GM08714 (cell line): ENCODE measurements around the gene CCN2.
"Not testable (repeated sequence)": the region's sequence is repeated elsewhere in the genome, so short reads cannot be mapped to it uniquely, and the experiment has no call there.

Experiments used
- H3K4me3 ChIP-seq: fragments of 200-500 bp; sonication (Bioruptor generic); 2 replicates; pipeline ENCODE4 v1.5.1; 2014; ENCODE audit warnings: mild to moderate bottlenecking, low read length, inconsistent platforms
- ZNF274 ChIP-seq: IDR thresholded peaks from 2 replicates; pipeline ENCODE4 v1.6.1; 2012; ENCODE audit warnings: mild to moderate bottlenecking, low read depth, low read length

The CCN2 gene

DNA sequence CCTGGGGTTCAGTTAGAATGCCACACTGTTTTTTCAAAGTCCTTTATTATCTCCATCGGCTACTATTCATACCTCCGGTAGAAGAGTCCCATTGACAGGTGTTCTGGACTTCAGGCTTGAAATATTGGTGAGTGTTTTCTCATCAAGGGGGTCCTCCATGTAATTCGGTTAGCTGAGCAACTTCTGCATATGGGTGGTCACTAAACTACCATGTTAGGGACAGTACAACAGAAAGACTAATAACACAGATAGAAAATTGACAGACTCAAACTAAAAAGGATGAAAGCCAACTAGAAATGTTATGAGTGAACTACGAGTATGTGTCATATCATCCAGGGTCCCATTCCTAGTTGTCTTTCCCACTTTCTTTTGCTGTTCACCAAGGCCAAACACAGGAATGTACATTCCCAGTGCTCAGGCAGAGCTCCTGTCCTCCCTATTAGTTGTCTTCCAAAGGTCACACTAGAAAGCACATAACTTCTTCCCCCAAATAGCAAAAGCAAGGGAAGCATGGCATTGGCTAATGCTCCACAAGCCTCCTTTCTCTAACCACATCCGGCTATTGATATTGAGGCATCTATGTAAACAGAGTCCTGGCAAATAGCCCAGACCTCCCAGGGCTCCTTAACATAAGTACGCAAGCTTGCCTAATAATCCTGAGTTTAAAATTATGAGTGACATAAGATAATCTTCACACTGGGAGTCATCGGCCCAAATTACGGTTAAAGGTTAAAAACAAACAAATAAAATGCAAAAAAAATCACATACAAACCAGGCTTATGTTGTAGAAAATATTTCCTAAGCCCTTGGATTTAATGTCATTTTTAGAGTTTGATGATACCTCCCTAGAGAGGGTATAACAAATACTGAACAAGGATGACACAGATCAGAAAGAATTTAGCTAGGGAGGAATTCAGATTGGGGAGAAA is 13.2 kb downstream of the CCN2 start:
- no peak for TF ChIP-seq ZNF274

DNA sequence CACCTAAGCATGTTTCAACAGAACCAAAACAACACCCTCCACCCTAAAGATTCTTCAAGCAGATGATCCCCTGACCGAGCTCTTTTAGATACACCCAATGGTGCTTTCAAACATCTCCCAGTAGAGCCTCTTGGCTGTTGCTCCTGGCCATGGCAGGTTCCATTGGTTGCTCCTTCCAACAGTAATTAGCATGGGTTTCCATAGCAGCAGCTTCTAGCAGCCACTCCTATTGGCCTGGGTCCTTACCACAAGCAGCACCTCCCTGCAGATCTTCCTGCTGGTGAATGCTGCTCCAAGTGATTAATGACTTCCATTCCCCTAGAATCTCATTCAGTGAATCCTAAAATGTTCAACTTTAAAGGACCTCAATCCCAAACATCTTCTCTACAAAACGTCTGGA is 13.9 kb downstream of the CCN2 start:
- H3K4me3 ChIP-seq = no peak overlapping the region

More for the DNA sequence above, 13.2 kb downstream of the CCN2 start:
- H3K4me3 ChIP-seq = no peak overlapping the region

DNA sequence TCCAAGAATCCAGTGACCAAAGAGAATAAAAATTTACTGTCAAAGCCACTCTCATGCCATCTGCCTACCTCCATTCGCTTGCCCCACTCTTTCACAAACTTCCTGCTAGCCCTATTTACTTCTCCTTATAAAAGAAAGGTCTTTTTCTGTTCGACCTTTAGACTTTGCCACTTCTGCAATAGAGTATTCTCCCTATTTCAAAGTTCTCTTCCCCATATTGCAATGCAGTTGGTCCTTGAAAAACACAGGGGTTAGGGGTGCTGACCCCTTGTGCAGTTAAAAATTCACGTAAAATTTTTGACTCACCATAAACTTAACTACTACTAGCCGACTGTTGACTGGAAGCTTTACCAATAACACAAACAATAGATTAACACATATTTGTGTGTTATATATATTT is 15.0 kb downstream of the CCN2 start:
- TF ChIP-seq ZNF274 = no peak
- no peak overlapping the region for H3K4me3 ChIP-seq

More for the DNA sequence above, 13.9 kb downstream of the CCN2 start:
- TF ChIP-seq ZNF274 = no peak

DNA sequence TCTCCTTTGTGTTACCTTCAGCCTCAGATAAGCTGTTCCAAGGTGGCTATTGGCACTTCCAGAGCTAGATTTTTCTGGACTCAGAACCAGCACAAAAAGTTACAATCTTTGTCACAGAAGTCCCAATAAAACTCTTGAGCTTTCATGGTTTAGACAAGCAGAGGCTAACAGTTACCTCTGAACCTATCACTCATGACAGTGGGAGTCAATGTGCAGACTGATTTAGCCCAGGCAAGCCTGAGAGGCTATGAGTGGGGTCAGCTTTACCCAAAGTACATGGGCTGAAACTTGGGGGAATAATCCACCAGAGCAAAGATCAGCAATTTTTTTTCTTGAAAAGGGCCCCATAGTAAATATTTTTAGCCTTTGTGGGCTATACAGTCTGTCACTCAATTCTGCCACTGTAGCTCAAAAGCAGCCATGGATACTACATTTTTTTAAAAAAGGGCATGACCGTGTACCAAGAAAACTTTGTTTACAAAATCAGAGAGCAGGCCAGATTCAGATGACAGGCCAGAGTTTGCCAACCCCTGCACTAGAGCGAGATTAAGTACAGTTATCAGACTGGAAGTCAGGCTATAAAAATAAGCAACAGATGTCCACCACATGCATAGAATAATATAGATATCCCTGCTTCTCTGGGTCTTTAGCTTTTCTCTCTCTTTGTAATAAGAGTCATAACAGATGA is 20.0 kb downstream of the CCN2 start:
- TF ChIP-seq ZNF274 = no peak
- H3K4me3 ChIP-seq = no peak overlapping the region

DNA sequence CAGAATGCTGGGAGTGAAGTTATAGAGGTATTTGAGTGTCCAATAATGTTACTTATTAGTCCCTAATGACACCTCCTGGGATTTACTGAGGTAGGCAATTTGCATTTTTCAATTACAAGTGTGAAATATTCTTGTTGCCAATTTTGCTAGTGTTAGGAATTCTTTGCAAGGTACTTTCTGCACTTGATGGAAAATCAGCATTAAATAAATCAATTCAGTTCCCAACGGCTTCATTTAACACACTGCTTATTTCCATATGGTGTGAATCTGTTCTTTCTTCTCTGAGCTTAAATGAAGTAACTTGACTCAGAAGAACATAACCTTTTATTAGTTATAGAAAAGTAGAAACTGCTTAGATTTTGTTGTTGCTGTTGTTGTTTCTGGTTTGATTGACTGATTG is 21.2 kb downstream of the CCN2 start:
- no peak for TF ChIP-seq ZNF274
- H3K4me3 ChIP-seq = no peak overlapping the region

DNA sequence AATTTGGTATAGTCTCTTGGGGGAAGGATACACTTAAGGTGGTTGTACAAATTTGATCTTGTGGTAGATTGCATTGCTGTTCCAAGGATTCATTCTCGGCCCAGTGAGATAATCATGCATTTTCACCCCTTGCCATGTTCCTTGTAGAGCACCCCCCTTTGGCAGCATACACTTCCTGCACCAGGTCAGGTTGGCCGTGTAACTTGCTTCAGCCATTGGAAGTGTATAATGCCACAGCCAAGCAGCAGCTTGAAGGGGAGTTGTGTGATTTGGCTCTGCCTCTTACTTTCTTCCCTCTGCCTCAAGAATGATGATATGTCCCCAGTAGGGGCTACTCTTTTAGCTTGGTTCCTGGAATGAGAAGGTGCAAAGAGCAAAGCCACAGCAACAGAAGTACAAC is 21.9 kb downstream of the CCN2 start:
- TF ChIP-seq ZNF274 = no peak
- H3K4me3 ChIP-seq = no peak overlapping the region

DNA sequence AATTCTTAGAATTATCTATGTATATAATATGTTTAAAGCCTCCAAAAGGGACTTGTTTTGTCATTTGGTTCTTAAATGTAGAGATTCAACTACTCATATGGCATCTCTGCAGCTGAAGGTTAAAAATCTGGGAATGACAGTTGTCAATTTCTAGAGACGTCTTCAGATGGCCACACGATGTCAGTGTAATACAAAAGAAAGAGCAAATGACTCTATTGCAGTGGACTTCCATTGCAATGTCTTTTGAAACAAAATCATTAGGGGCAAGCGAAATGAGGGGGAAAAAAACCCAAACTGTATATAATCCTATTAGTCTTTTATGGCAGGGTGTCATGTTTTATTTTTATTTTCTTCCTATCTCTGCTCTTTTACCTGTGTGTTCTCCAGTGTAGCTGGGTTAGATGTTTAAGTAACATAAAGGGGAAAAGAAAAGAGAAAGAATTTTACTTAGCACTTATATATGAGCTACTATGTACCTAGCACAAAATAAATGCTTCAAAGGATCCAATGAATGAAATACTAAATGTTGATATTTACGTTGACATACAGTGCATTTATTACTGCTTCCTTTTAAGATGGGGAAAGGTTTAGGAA is 26.2 kb downstream of the CCN2 start:
- no peak for TF ChIP-seq ZNF274
- no peak overlapping the region for H3K4me3 ChIP-seq

DNA sequence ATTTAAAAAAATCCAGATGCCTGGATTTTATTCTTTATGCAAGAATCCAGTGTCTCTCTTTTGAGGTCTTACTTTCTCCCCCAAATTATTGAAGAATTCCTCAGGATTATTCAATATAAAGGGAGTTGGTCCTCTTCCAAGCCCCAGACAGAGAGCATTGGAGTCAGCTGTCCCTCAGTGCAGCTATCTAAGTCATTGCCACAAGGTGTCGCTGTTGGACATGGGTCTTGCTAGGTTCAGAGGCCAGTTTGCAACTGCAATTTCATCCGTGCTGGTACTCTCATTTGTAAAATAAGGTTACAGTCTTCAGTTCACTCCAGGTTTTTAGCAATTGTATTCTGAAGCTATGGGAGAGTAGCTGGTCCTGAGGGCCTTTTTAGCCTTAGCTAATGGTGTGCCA is 27.8 kb downstream of the CCN2 start:
- no peak overlapping the region for H3K4me3 ChIP-seq
- TF ChIP-seq ZNF274 = no peak

DNA sequence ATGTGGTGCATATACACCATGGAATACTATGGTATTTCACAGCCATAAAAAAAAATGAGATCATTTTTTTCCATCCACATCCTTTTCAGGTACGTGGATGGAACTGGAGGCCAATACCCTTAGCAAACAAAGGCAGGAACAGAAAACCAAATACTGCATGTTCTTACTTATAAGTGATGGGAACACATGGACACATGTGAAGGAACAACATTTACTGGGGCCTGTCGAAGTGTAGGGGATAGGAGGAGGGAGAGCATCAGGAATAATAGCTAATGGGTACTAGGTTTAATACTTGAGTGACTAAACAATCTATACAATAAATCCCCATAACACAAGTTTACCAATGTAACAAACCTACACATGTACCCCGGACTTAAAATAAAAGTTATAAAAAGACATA is 30.5 kb downstream of the CCN2 start:
- H3K4me3 ChIP-seq = no peak overlapping the region
- no peak for TF ChIP-seq ZNF274

DNA sequence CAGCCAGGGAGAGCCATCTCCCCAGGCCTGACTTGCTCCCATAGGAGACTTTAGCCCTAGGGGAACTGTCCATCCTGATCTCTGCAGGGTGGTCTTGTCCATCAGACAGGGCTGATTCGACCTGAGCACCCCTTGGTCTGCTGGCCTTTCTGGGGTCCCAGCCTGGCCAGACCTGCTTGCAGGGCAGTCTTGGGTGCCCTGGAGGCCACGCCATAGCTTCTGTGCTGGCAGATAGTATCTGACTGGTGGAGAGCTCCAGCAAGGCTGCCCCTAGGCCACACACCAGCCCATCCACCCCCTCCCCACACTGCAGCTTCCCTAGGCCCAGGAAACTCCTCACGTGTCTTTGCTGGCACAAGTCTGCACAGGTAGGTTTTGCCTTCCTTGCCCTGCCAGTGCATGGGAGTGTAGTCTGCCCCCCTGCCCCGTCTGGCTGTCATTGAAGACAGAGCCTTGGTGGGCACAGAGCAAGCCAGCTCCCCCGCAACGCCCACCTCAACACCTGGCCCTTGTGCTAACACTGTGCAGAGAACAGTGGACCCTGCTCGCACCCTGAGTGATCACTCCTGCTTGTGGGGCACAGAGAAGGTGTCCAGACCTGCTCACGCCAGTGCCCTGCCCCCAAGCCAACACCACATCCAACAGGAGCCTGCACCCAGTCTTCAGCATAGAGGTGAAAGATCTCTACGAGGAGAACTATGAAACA is 32.4 kb downstream of the CCN2 start:
- H3K4me3 ChIP-seq = no peak overlapping the region
- TF ChIP-seq ZNF274 = no peak

DNA sequence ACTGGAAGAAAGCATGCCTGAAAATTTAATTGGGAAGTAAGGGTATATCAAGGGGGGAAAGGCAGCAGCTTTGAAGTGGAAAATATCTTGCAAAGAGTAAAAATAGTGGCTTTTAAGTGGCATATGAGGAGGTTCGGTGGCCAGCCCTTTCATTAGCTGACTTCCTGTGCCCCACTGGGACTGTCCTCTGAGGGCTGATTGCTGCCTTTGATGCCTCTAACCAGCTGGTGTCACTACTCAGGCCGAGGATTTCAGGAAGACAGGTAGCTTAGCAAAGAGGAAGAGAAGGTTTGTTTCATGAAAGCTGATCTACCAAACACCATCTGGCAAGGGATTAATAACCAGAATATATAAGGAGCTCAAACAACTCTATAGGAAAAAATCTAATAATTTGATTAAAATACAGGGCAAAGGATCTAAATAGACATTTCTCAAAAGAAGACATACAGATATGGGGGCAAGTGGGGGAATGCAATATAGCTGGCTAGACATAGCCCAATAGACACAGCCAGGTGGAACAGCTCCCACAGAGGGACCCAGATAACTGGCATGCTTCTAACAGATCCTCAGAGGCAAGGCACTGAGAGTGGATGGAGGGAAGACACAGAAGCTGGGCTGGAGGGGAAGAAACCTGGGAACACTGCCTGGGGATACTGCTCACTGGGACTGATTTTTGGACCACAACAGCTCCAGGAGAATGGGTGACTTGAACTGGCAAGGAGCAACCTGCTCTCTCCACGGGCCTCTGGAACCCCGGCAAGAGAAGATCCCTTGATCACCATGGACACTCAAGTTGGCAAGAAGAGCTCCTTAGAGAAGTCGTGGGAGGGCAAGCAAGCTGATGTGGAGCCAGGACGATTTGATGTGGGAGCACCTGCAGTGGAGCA is 33.2 kb downstream of the CCN2 start:
- TF ChIP-seq ZNF274 = no peak
- no peak overlapping the region for H3K4me3 ChIP-seq

DNA sequence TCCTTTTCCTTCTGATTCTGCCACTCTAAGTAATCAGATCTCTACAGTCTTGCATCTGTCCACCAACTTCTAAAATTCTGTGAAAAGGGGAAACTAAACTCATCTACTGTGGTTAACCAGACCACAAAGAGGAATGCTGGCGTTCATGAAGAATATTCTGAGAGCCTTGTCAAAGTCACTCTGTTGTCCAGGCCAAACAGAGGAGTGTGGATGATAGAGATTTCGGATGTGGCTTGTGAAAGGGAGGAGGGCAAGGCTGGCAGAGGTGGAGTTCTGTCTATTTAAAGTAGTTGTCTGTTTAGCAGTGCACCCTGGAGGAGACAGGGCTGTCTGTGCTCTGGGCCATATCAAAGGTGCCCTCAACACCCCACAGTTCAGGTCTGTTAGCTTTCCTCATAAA is 33.9 kb downstream of the CCN2 start:
- no peak overlapping the region for H3K4me3 ChIP-seq
- TF ChIP-seq ZNF274 = no peak

DNA sequence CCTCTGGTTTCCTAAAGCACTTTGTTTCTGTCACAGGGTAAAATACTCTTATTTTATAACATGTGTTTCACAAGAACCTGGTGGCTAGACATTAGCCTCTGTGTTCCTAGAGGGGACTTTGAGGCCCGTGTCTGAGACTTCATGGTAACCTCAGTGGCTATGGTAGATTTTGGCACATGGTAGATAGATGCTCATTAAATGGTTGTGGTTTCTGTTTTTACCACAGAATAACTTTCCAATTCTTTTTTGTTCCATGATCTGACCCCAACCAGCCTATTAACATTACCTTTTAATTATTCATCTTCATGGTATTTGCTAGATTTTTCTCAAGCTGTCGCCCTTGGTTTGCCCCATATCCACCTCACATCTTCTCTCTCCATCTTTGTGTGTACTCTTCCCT is 34.3 kb downstream of the CCN2 start:
- H3K4me3 ChIP-seq = no peak overlapping the region
- TF ChIP-seq ZNF274 = no peak

DNA sequence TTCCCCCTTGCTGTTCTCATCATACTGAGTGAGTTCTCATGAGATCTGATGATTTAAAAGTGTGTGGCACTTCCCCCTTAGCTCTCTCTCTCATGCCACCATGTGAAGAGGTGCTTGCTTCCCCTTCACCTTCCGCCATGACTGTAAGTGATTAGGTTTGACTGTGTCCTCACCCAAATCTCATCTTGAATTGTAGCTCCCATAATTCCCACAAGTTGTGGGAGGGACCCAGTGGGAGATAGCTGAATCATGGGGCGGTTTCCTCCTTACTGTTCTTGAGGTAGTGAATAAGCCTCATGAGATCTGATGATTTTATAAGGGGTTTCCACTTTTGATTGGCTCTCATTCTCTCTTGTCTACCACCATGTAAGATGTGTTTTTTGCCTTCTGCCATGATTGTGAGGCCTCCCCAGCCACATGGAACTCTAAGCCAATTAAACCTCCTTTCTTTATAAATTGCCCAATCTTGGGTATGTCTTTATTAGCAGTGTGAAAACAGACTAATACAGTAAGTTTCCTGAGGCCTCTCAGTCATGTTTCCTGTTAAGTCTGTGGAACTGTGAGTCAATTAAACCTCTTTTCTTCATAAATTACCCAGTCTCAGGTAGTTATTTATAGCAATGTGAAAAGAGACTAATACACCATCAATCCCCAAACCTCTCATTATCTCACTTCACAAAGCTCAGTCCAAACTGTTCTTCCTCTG is 34.9 kb downstream of the CCN2 start:
- not testable (repeated sequence) for H3K4me3 ChIP-seq
